GM12874 (cell line): ENCODE measurements around the gene TCF19.

Experiments used
- TF ChIP-seq, protein P1 (sequence below): IDR thresholded peaks from 2 replicates; pipeline ENCODE4 v1.5.1; 2011; ENCODE audit warnings: low read depth, mild to moderate bottlenecking, control low read depth, low read length, moderate library complexity; ENCODE audit not compliant: insufficient read depth

Gene TCF19

GRCh38 chr6:31130751-31131150 is 27.6 kb upstream of the TCF19 start:
- TF ChIP-seq, protein P1, sequence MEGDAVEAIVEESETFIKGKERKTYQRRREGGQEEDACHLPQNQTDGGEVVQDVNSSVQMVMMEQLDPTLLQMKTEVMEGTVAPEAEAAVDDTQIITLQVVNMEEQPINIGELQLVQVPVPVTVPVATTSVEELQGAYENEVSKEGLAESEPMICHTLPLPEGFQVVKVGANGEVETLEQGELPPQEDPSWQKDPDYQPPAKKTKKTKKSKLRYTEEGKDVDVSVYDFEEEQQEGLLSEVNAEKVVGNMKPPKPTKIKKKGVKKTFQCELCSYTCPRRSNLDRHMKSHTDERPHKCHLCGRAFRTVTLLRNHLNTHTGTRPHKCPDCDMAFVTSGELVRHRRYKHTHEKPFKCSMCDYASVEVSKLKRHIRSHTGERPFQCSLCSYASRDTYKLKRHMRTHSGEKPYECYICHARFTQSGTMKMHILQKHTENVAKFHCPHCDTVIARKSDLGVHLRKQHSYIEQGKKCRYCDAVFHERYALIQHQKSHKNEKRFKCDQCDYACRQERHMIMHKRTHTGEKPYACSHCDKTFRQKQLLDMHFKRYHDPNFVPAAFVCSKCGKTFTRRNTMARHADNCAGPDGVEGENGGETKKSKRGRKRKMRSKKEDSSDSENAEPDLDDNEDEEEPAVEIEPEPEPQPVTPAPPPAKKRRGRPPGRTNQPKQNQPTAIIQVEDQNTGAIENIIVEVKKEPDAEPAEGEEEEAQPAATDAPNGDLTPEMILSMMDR = no peak

- TF ChIP-seq, protein P1 = no peak
Observed at GRCh38 chr6:31131595-31131994, 26.8 kb upstream of the TCF19 start.

DNA sequence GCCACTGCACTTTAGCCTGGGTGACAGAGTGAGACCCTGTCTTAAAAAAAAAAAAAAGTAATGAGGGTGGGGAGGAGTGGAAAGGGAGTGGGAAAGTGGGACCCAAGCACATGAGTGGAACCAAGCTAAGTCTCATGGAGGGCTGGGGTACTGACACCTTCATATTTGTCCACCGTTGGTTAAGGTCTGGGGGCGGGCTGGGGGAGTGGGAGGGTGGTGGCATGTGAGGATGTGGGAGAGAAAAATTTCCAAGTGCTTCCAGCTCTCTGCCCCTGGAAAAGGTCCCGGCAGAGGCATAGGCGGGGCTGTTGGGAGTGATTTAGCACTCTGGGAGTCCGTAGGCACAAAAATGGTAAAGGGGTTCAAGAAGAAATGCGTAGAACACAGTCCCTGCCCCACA is 25.6 kb upstream of the TCF19 start:
- TF ChIP-seq, protein P1 = no peak

- TF ChIP-seq, protein P1 = no peak
Observed at GRCh38 chr6:31135710-31136109, 22.7 kb upstream of the TCF19 start.

DNA sequence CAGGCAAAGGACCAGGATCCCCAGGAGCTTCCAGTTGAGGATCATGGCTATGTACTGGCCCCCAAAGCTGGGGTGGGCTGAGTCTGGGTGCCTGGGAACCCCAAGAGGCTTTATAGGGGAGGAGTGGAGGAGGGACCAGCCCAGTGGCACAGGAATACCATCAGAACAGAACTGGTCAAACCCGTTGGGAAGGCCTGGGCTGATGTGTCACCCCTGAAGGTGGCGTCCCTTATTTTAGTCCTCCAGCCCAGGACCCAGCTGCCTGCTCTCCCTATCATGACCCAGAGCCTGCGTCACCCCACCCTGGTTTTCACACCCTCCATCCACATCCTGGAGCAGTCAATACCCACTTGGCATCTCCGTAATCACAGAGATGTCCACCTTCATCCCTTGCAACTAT is 19.4 kb upstream of the TCF19 start, which contains the start of gene PSORS1C2:
Gene PSORS1C2 (minus strand): TSS at position 85 of the 400 bp plus-strand sequence. CDS start 40 bp downstream, at position 45.
- TF ChIP-seq, protein P1 = no peak

GRCh38 chr6:31139599-31139998 is 18.8 kb upstream of the TCF19 start:
- TF ChIP-seq, protein P1 = no peak

DNA sequence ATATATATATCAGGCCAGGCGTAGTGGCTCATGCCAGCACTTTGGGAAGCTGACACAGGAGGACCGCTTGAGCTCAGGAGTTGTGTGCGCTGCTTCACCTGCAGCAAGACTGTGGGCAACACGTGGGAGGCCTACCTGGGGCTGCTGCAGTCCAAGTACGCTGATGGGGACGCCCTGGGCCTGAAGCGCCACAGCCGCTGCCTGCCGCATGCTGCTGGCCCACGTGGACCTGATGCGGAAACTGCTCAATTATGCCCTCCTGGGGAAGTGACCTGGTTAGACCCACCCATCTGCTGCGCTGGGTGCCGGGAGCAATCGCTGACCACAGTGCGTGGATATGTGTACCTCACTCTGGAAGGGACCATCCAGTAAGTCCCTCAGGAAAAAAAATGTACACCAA is 17.7 kb upstream of the TCF19 start:
- TF ChIP-seq, protein P1 = no peak
